HFFc6 (cell line): ENCODE data around the gene KLHL41. TPM values are rescaled to one million over a fixed set of nuclear protein-coding genes. Genes with fewer than 3 reads are reported as not detected.

Source experiments
- DNase-seq: peaks from one replicate; pipeline ENCODE4 v3.0.0-alpha.2; 2018
- H3K27ac Mint-ChIP-seq: 2 replicates; pipeline ENCODE4 v1.8.0; 2020; ENCODE audit warnings: mild to moderate bottlenecking, mixed read lengths
- H3K27me3 Mint-ChIP-seq: 2 replicates; pipeline ENCODE4 v1.8.0; 2021; ENCODE audit warnings: mild to moderate bottlenecking, moderate library complexity, mixed read lengths; ENCODE audit not compliant: insufficient read depth
- H3K36me3 Mint-ChIP-seq: 2 replicates; pipeline ENCODE4 v1.8.0; 2021; ENCODE audit warnings: low read depth, mixed read lengths
- H3K4me1 Mint-ChIP-seq: 2 replicates; pipeline ENCODE4 v1.8.0; 2020; ENCODE audit warnings: low read depth, mixed read lengths
- H3K4me3 Mint-ChIP-seq: 2 replicates; pipeline ENCODE4 v1.8.0; 2020; ENCODE audit warnings: mild to moderate bottlenecking, moderate library complexity, mixed read lengths
- H3K9me3 Mint-ChIP-seq: 2 replicates; pipeline ENCODE4 v1.8.0; 2020; ENCODE audit warnings: mild to moderate bottlenecking, mixed read lengths
- CTCF ChIP-seq: fragments of 200-600 bp; sonication (generic); IDR thresholded peaks from 2 replicates; pipeline ENCODE4 v1.5.0; 2021; ENCODE audit warnings: antibody characterized with exemption, mild to moderate bottlenecking
- total RNA-seq, 6 experiments: library from RNA; stranded (reverse); fragmentation: NEBNext Ultra II Directional; extraction: Animal tissue kit (Norgen Biotek cat#: 25700); gene quantifications; 2 replicates in 1 of 6; 3 replicates in 5 of 6; pipeline ENCODE4 v1.2.3, GENCODE V29; 2021

Gene KLHL41
- total RNA-seq, 6 experiments from 2014 or later = 0.09 to 0.31 (median 0.20) TPM; not detected in 1

GRCh38 chr2:169507698-169508097 lies 1.8 kb upstream of the KLHL41 start:
- Mint-ChIP-seq H3K27ac (0 out of 2 replicates have a peak overlapping the region, but pooled peaks have one; percentile 7), H3K36me3 (peaks cover 10% of the 10 kb centered on the region; the same call in 1 of the 2 replicates), H3K4me3 (no peak overlapping the region), H3K4me1 (peaks cover 38% of the 10 kb centered on the region), H3K9me3 (no peaks in the 10 kb centered on the region), H3K27me3 (no peaks in the 10 kb centered on the region)
- no peak for TF ChIP-seq CTCF
- DNase-seq = peak; percentile 55

DNA sequence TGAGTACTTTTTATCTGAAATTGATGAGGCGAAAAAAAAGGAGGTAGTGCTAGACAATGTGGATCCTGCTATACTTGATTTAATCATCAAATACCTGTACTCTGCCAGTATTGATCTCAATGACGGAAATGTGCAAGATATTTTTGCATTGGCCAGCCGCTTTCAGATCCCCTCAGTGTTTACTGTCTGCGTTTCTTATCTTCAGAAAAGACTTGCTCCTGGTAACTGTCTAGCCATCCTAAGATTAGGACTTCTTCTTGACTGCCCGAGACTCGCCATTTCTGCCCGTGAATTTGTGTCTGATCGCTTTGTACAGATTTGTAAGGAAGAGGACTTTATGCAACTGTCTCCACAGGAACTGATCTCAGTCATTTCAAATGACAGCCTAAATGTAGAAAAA lies 453 bp downstream of the KLHL41 start:
- Mint-ChIP-seq H3K27ac (no peak overlapping the region), H3K27me3 (no peaks in the 10 kb centered on the region), H3K9me3 (no peaks in the 10 kb centered on the region), H3K36me3 (0 out of 2 replicates have a peak, but pooled peaks cover 4% of the 10 kb centered on the region), H3K4me3 (no peak overlapping the region), H3K4me1 (peaks cover 39% of the 10 kb centered on the region)
- no peak for DNase-seq
- no peak for TF ChIP-seq CTCF

GRCh38 chr2:169510496-169510895 lies 994 bp downstream of the KLHL41 start:
- no peak for TF ChIP-seq CTCF
- no peak overlapping the region for H3K4me3 Mint-ChIP-seq
- H3K36me3 Mint-ChIP-seq = 0 out of 2 replicates have a peak, but pooled peaks cover 4% of the 10 kb centered on the region
- no peak overlapping the region for H3K27ac Mint-ChIP-seq
- peaks cover 39% of the 10 kb centered on the region for H3K4me1 Mint-ChIP-seq
- no peak for DNase-seq
- no peaks in the 10 kb centered on the region for H3K27me3 Mint-ChIP-seq
- no peaks in the 10 kb centered on the region for H3K9me3 Mint-ChIP-seq

DNA sequence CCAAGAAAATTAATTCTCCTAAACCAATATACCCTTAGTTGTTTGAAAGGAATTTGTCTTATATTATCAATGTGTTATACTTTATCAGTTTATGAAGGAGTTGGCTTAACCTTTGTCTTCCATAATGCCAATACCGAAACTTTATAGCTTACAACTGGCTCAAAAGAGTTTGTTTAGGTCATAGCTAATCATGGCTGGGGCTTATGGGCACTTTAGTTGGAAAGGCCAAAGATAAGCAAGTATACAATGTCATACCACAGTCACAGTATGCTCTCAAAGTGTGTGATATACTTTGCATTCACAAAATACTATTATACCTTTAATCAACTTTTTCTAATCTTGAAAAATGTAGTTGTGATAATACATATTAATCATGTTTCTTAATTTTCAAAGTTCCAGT lies 2.3 kb downstream of the KLHL41 start:
- H3K4me3 Mint-ChIP-seq = no peak overlapping the region
- peaks cover 39% of the 10 kb centered on the region for H3K4me1 Mint-ChIP-seq
- H3K27me3 Mint-ChIP-seq = no peaks in the 10 kb centered on the region
- no peak for DNase-seq
- H3K27ac Mint-ChIP-seq = no peak overlapping the region
- H3K9me3 Mint-ChIP-seq = no peaks in the 10 kb centered on the region
- TF ChIP-seq CTCF = no peak
- 0 out of 2 replicates have a peak, but pooled peaks cover 4% of the 10 kb centered on the region for H3K36me3 Mint-ChIP-seq

- Mint-ChIP-seq H3K4me1 (peaks cover 34% of the 10 kb centered on the region), H3K27ac (no peak overlapping the region), H3K9me3 (no peaks in the 10 kb centered on the region), H3K36me3 (0 out of 2 replicates have a peak, but pooled peaks cover 4% of the 10 kb centered on the region), H3K27me3 (no peaks in the 10 kb centered on the region), H3K4me3 (no peak overlapping the region)
- no peak for TF ChIP-seq CTCF
- peak; percentile 27 for DNase-seq
Measured at GRCh38 chr2:169512525-169512924, 3.0 kb downstream of the KLHL41 start.

- H3K4me1 Mint-ChIP-seq = peaks cover 28% of the 10 kb centered on the region
- H3K36me3 Mint-ChIP-seq = no peaks in the 10 kb centered on the region
- no peaks in the 10 kb centered on the region for H3K27me3 Mint-ChIP-seq
- DNase-seq = no peak
- no peaks in the 10 kb centered on the region for H3K9me3 Mint-ChIP-seq
- H3K27ac Mint-ChIP-seq = no peak overlapping the region
- no peak overlapping the region for H3K4me3 Mint-ChIP-seq
- no peak for TF ChIP-seq CTCF
Measured at GRCh38 chr2:169513094-169513493, 3.6 kb downstream of the KLHL41 start.
